Measurements from ENCODE around the gene TEAD1. TPM values are rescaled to one million over a fixed set of nuclear protein-coding genes. Genes with fewer than 3 reads are reported as not detected.

Gene TEAD1
- total RNA-seq, 1 donor from 2014 or later: 27.1 TPM

DNA sequence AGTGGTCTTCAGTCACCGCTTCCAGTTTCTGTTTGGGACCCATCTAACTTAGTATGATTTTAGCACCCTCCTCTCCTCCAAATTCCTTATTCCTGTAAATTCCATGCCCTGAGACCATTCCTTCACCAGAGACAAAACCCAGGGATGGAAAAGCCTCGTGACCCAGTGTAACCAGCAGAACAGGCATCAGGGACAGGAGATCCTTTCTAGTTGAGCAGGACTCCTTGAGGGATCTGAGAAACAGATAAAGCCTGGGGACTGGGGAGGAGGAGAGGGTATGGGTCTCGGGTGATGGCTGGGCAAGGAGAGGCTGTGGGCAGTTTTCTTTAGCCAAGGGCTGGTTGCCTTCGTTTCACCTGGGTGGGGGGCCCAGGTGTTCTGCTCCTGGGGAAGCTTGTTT is 40.9 kb downstream of the TEAD1 start:
- DNase-seq: no peak

- peak; percentile 63 for DNase-seq
Measured at GRCh38 chr11:12715941-12716340, 41.7 kb downstream of the TEAD1 start.

DNA sequence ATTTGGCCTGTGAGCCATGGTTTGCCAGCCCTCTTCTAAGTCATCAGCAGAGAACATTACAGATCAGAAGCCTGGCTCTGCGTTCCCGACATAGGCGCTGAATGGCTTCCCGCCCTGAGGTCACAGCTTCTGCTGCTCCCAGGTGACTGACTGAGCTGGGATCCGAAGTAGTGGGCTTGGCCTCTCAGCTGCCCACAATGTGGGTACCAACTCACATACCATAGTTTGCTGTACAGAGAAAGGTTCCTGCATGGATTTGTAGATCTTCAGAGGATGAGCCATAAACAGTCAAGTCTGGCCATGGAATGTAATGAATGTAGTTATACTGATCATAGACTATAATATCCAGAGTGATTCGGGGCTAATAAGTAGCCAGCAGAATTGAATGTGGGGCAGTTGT is 42.6 kb downstream of the TEAD1 start:
- DNase-seq: no peak

DNA sequence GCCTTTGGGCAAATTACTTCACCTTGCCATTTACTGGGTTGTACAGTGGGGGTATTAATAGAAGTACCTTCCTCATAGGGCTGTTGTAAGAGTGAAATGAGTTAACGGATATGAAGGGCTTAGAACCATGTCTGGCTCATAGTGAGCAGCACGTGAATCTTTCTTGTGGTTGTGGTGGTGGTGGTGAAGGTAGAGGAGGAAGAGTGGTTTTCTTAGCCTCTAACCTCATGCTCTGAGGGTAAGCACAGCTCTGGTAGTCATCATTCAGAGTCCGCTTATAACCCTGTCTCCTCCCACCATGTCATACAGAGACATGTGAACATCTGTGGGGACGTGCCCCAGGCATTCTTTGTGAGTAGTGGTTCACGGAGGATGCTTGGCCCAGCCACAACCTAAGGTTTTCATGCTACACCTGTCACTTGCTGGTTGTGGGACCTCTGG is 43.6 kb downstream of the TEAD1 start:
- DNase-seq: no peak

DNA sequence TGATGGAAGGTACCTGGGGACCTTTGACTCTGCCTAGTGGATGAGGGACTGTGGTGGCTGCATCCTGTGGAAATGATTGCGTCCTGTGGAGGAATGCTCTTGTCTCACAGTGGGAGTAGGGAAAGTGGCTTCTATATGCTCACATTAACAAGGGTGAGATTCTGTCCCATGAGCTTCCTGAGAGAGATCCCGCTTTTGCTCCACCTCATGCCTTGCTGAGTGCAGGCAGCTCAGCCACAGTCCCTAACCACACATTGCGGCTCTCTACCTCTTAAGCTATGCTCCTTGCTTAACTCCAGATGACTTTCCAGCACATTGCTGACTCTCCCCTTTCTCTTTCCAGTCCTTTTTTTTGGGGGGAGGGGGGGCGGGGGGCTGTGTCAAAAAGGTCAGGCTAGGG is 45.0 kb downstream of the TEAD1 start:
- DNase-seq: no peak

DNA sequence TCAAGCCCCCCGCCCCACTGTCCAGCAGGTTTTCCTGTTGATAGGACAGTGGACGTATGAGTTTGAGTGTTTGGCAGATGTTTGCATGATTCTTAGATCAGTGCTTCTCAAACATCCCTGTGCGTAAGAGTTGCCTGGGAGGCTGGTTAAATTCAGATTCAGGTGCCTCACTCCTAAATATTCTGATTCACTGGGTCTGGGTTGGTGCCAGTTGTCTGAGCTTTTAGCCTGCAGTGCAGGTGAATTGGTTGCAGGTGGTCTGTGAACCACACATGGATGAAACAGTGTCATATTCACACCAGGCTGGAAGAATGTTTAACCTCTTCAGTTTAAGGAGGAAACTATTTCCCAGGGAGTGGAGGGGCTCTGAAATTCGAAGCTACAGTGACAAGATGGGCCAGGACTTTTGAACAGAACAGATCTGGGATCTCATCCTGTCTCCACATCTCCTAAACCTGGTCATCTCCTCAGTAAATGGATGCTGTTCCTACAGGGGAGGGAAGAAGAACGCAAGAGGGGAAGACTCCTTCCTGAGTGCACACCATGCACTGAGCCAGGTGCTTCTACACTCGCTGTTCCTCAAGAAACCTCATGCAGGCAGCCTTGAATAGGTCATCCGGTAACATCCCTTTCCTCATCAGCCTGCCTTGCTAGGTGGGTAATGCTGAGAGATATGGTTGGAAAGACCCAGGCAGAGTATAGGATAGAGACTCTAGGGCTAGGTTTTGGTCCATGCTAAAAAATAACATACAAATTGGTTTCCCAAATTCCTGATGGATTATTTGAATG is 47.8 kb downstream of the TEAD1 start:
- DNase-seq: no peak

DNA sequence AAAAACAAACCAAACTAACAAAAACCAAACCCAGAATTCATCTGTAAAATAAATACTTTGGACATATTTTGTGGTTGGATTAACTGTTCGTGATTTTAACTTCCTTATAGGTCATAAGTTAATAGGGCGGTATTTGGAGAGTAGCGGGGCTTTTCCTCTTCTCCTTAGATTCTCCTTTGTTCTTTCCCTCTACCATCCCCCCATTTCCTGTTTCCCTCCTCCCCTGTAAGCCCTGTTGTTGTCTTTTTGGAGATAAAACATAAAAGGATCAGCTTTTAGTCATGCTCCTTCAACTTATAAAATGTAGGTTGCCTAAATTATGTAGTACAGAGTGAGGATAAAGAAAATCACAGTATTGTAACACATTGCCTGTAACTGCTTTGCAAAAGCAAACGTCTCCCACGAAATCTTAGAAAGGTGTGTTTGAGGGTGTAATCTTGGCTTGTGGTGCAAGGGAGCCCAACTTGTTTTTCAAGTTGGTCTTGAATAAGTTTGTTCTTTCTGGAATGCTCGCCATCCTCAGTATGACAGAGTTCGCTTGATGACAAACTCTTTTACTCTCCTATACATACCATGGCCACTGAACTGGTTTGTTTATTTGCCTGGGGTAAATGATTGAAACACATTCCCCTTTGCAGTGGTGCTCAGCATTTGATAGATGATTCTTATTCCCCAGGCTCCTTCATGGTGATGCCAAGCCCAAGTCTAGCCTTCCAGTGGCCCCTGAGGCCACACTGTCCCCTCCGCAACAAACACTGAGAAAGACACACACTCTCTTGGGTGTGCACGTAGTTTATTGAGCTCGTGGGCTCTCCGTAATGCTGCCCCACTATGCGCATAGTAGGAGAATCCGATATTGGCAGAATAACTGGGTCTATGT is 49.4 kb downstream of the TEAD1 start:
- peak; percentile 30 for DNase-seq

GRCh38 chr11:12724301-12725054 is 50.3 kb downstream of the TEAD1 start:
- DNase-seq: peak; percentile 96

DNA sequence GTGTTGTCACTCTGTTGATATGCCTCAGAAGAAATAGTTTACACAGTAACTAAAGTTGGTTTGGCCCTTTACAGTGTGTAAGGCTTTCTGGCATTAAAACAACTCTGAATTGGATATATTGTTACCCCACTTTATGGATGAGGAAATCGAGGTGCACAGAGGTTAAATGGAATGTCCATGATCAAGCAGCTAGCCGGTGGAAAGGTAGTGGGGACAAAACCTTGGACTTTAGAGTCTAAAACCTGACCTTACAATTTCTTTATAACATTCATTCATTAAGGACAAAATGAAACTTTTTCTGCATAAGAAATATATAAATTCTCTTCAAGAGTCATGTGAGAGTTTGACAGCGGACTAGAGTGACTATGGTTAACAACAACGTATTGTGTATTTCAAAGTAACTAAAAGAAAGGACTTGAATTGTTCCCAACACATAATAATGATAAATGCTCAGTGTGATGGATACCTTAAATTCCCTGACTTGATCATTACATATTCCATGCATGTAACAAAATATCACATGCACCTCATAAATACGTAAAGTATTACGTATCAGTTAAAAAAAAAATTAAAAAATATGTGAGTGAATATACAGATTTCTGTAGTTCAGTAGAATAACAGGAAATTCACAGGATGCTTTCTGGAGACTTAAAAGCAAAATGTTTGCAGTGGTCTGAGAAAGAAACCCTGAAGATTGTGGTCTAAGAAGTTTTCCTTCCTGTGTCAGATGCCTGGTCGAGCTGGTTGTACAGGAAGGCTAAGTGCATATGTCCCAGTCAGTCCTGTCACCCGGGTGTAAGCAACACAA is 51.0 kb downstream of the TEAD1 start:
- DNase-seq: peak; percentile 78

DNA sequence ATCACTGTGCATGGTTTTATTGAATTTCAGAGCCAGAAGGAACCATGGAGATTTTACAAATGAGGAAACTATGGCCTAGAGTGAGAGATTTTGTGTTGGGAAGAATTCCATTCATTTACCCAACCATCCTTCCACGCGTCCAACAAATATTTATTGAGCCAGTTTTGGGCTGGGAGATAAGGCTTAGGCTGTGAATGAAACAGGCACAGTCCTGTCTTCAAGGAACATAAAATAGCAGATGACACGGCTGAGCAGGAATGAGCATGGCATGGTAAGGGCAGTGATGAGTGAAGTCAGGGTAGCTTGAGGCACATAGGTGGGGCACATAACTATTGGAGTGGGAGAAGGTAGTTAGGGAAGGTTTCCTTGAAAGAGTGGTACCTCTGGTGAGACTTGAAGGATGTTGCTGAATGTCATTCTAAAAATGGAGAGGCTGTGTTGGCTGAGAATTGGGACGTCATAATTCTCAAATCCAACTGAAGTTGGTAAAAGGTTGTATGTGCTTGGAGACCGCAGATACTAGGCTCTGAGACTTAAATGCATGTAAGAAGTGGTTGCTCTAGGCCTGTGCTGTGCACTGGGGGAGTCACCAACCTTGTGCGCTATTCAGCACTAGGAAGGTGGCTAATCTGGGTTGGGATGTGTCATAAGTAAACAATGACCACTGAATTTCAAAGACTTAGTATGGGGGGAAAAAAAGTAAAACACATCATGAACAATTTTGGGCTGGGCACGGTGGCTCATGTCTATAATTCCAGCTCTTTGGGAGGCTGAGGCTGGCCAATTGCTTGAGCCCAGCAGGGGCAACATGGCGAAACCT is 51.9 kb downstream of the TEAD1 start:
- peak; percentile 47 for DNase-seq

DNA sequence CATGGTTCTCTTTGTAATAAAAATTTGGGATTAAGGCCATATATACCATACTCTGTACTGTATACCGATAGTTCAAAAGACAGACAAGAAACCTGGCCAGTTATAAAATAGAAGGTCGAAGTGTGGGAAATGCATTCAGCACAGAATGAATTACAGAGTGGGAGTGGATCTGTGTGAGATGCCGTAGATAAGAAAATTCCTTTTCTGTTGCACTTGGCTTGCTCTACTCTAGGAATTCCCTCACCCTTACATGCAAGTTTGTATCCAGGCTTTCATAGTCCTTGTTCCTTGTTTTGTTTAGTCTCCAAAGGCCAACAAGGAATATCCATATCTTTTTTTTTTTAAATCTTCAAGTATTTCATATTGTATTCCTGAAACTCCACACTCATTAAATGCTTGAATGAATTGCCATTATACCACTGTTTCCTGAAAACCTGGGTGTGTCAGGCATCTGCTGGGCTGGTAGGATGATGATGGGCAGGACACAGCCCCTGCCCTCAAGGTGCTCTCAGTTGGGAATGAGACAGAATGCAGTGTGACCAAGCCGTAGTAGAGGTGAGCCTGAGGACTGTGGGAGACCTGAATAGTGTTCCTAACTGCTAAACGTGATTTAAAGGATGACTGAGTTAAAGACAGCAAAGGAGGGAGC is 53.5 kb downstream of the TEAD1 start:
- peak; percentile 39 for DNase-seq

- no peak for DNase-seq
Measured at GRCh38 chr11:12728417-12728816, 54.2 kb downstream of the TEAD1 start.

- DNase-seq: no peak
Measured at GRCh38 chr11:12729941-12730340, 55.7 kb downstream of the TEAD1 start.

DNA sequence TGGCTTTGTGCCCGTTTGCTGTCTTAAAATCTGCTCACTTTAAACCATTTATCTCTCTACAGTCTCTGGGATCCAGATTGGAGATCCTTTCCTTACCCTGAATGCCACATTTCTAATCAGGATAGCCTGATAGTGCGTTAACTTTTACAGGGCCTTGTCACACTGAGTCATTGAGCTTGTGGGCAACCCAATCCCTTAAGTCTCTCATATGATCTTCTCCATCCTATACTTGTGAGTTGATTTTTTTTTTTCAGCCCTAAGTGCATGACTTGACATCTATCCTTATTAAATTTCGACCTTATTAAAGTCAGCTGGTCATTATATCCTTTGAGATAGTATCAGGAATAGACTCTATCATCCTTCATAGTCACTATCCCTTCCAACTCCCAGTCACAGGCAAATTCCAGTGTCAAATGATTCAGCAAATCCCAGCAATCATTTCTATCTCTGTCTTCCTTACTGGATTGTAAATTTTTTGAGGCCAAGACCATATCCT is 57.7 kb downstream of the TEAD1 start:
- DNase-seq: no peak

DNA sequence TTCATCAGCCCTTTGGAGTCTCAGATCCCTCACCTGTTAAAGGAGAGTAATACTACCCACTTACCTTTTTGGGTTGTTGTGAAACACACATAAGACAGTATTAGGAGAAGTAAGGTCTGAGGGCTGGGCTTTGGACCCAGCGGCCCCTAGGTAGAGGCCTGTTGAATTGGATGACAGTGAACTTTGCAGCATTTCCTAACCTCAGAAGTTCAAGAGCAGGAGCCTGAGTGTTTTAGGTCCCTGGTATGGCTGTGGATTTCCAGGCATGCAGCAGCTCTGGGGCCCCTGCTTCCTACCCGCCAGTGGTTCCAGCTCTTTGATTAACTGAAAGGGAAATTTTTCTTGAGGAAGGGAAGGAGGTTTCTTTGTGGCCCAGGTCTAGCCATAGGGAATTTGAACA is 58.9 kb downstream of the TEAD1 start:
- DNase-seq: no peak

DNA sequence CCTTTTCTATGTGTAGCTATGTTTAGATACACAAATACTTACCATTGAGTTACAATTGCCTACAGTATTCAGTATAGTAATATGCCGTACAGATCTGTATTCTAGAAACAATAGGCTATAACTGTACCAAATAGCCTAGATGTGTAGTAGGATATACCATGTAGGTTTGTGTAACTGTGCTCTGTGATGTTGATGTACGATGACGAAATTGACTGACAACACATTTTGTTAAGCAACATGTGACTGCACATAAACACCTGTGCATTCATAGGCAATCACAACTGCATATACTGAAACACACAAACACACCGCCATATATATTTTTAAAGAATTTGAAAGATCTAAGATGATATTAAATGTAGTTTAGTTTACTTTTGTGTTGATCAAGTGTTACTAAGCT is 60.4 kb downstream of the TEAD1 start:
- no peak for DNase-seq

GRCh38 chr11:12735262-12735661 is 61.0 kb downstream of the TEAD1 start:
- no peak for DNase-seq

DNA sequence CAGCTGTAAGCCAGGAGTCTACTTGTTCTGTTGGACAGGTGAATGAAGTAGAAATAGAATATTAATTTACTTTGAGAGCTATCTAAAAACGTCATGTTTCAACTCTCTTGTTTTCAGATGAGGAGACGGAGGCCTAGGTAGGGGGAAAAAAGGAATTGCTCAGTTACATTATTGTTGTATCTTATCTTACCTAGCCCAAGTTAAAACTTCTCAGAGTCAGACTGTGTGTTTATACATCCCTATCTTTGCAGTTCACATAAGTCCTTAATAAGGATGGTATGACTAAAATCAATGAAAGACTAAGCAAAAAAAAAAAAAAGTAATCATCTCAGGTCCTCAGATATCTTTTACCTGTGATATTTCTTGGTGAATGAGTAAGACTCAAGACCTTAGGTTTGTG is 62.8 kb downstream of the TEAD1 start:
- DNase-seq: no peak

- DNase-seq: no peak
Measured at GRCh38 chr11:12741671-12742216, 67.5 kb downstream of the TEAD1 start.

DNA sequence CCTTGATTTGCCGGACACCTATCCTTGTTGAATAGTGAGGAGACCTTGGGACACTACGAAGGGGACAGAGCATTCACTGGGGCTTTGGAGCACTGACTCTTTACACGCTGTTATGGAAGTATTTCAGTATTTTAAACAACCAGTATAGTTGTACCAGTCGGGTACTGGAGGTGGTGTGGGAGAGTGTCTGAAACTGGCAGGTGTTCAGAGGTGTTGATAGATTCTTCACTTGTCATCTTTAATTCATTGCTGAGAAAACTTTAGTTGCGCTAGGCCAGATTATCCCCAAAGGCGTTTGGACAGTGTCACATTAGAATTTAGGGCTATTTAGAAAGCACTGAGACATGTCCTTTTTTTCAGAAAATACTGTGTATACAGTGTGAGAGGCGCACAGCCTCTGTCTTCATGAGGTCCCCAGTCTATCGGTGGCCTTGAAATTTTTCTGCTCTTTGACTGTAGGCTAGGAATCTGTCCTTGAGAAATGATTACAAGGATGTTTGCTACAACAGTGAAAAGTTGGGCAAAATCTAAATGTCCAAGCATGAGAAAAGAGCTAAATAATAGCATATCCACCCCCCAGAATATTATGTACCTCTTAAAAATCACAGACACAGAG is 69.7 kb downstream of the TEAD1 start:
- no peak for DNase-seq

Measured in dermis blood vessel endothelial cell (primary cell).